ENCODE results near the gene ZNF597. TPM values are rescaled to one million over a fixed set of nuclear protein-coding genes. Genes with fewer than 3 reads are reported as not detected.

Gene ZNF597
- total RNA-seq, 1 experiment from 2014 or later = 3.5 TPM

DNA sequence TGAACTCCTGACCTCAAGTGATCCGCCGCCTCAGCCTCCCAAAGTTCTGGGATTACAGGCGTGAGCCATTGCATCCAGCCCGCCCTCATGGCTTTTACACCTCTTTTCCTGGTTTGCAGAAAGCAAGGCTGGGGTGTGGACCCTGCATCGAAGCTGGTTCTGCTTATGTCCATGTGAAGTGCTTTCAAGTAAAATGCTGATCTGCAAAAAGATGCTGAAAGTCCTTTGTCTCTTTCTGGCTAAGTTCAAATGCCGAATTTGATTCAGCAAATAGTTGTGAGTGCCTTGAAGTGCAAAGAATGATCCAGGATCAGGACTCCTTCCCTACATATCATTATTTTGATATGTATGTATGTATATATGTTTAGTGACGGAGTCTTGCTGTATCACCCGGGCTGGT is 17.3 kb upstream of the ZNF597 start:
- H3K79me1 ChIP-seq (ENCODE audit: insufficient read depth, low read depth, low read length, poor library complexity, severe bottlenecking) = peaks cover 8% of the 10 kb centered on the region
- H2AFZ ChIP-seq (ENCODE audit: low read length) = no peak overlapping the region
- H3K27me3 ChIP-seq (ENCODE audit: insufficient read depth, low read length) = no peaks in the 10 kb centered on the region
- H3K9ac ChIP-seq (ENCODE audit: extremely low read depth, insufficient read length, low read length) = no peak overlapping the region
- H3K4me2 ChIP-seq (ENCODE audit: insufficient read depth, insufficient read length, low read length) = no peak overlapping the region
- no peaks in the 10 kb centered on the region for H3K9me3 ChIP-seq (ENCODE audit: control insufficient read depth, low read depth, low read length)
- H3K4ac ChIP-seq (ENCODE audit: low read depth, low read length) = no peak overlapping the region
- TF ChIP-seq, protein P1, sequence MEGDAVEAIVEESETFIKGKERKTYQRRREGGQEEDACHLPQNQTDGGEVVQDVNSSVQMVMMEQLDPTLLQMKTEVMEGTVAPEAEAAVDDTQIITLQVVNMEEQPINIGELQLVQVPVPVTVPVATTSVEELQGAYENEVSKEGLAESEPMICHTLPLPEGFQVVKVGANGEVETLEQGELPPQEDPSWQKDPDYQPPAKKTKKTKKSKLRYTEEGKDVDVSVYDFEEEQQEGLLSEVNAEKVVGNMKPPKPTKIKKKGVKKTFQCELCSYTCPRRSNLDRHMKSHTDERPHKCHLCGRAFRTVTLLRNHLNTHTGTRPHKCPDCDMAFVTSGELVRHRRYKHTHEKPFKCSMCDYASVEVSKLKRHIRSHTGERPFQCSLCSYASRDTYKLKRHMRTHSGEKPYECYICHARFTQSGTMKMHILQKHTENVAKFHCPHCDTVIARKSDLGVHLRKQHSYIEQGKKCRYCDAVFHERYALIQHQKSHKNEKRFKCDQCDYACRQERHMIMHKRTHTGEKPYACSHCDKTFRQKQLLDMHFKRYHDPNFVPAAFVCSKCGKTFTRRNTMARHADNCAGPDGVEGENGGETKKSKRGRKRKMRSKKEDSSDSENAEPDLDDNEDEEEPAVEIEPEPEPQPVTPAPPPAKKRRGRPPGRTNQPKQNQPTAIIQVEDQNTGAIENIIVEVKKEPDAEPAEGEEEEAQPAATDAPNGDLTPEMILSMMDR (conservative IDR thresholded peaks at IDR 0.05) = no peak
- no CpG with 5 or more reads among the region's 8 CpGs for WGBS (ENCODE audit: extremely low coverage, insufficient read length, low lambda C conversion rate)
- Mint-ChIP-seq H3K4me3 (peak overlapping the region in 1 of 2 experiments; percentile 59; a peak in 1 of 5 replicates), H3K27ac (no peak overlapping the region), H3K9me3 (no peaks in the 10 kb centered on the region), H3K36me3 (ENCODE audit: insufficient read depth in 1 of 3, low read depth in 3 of 3) (peaks cover 0 to 3% (median 0%) of the 10 kb centered on the region in 3 experiments; a peak in 3 of 7 replicates), H3K4me1 (peaks cover 39 to 41% of the 10 kb centered on the region in 2 experiments), H3K27me3 (ENCODE audit: low read depth) (no peaks in the 10 kb centered on the region)
- H3K23ac ChIP-seq (ENCODE audit: insufficient read length, low read depth, low read length) = no peak overlapping the region
- H2AK5ac ChIP-seq (ENCODE audit: insufficient read length, low read length) = no peak overlapping the region
- H3K27ac ChIP-seq (ENCODE audit: insufficient read length, low read depth, low read length) = no peak overlapping the region
- no peak overlapping the region for H3K18ac ChIP-seq (ENCODE audit: insufficient read length, low read depth, low read length)
- H4K91ac ChIP-seq (ENCODE audit: insufficient read length, low read depth, low read length) = no peak overlapping the region
- peaks cover 8% of the 10 kb centered on the region for H3K23me2 ChIP-seq (ENCODE audit: insufficient read length, low read depth, low read length, poor library complexity, severe bottlenecking)
- H4K5ac ChIP-seq (ENCODE audit: insufficient read length, low read depth, low read length) = no peak overlapping the region
- H3K4me1 ChIP-seq (ENCODE audit: insufficient read depth, low read length) = peaks cover 8% of the 10 kb centered on the region; the same call in 1 of the 2 replicates
- H2BK20ac ChIP-seq (ENCODE audit: low read depth, low read length, poor library complexity, severe bottlenecking) = no peak overlapping the region
- no peak overlapping the region for H4K8ac ChIP-seq (replicated peaks; ENCODE audit: insufficient read length, low read depth, low read length)
- H3K14ac ChIP-seq (ENCODE audit: insufficient read depth, low read length) = no peak overlapping the region
- no peak overlapping the region for H3T11ph ChIP-seq (ENCODE audit: low read length)
- DNase-seq = no peak
- no peak overlapping the region for H3K56ac ChIP-seq (ENCODE audit: insufficient read length, low read depth, low read length)
- H3K79me2 ChIP-seq (ENCODE audit: insufficient read depth, low read length) = peaks cover 29% of the 10 kb centered on the region
- H4K20me1 ChIP-seq (ENCODE audit: control insufficient read depth, insufficient read depth, insufficient read length) = no peaks in the 10 kb centered on the region
- H2BK120ac ChIP-seq (ENCODE audit: low read depth, low read length, poor library complexity, severe bottlenecking) = no peak overlapping the region
- no peak overlapping the region for H2BK15ac ChIP-seq (ENCODE audit: low read depth, low read length)
- no peak overlapping the region for H2BK12ac ChIP-seq (ENCODE audit: insufficient read length, low read depth, low read length)
- no peak overlapping the region for H2BK5ac ChIP-seq (ENCODE audit: insufficient read length, low read length)

All from H9 (cell line).